ENCODE measurements around the gene IKZF2. TPM values are rescaled to one million over a fixed set of nuclear protein-coding genes. Genes with fewer than 3 reads are reported as not detected.

Gene IKZF2
- total RNA-seq, 1 experiment from 2014 or later, result 26.1 TPM

DNA sequence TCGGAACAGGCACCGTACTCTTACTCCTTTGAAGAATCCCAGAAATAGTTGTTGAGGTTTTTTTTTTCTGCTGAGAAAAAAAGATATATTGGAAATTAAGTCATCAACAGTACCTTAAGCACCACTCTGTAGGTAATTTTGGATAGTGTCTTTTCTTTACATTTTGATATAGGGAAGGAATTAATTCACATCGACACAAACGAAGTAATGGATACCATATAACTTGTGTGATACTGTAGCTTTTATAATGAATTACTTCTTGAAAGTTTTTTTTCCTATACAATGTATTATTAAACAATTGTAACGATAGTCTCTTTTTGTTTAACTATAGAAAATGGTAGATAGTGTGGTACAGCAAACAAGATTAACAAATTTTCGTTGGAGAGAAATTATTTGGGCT, 1.5 kb upstream of the IKZF2 start:
- Mint-ChIP-seq H3K9me3 (ENCODE audit: low read depth, unreplicated experiment) (no peaks in the 10 kb centered on the region), H3K27ac (ENCODE audit: unreplicated experiment) (peak overlapping the region; percentile 50), H3K4me1 (ENCODE audit: low read depth, unreplicated experiment) (peaks cover 16% of the 10 kb centered on the region), H3K4me3 (ENCODE audit: low read depth, unreplicated experiment) (peak overlapping the region; percentile 82), H3K27me3 (ENCODE audit: unreplicated experiment) (no peaks in the 10 kb centered on the region), H3K36me3 (ENCODE audit: insufficient read depth, unreplicated experiment) (peaks cover 42% of the 10 kb centered on the region)
- DNase-seq, result no peak
- BruUV-seq (replicated peaks), result no TSS peak
- CTCF ChIA-PET, result interaction anchor here (1.0 to 1.8 kb wide), 5 partner anchors 86 to 464 kb away, joined by 3 to 6 read pairs (median 3); no protein-coding TSS in a partner anchor
- intact Hi-C loops (cut with micrococcal nuclease; ENCODE audit: unreplicated experiment), result loop anchor here (1.0 to 2.0 kb wide), 5 partner anchors 240 to 558 kb away; no protein-coding TSS in a partner anchor
- TF ChIP-seq, protein P1, sequence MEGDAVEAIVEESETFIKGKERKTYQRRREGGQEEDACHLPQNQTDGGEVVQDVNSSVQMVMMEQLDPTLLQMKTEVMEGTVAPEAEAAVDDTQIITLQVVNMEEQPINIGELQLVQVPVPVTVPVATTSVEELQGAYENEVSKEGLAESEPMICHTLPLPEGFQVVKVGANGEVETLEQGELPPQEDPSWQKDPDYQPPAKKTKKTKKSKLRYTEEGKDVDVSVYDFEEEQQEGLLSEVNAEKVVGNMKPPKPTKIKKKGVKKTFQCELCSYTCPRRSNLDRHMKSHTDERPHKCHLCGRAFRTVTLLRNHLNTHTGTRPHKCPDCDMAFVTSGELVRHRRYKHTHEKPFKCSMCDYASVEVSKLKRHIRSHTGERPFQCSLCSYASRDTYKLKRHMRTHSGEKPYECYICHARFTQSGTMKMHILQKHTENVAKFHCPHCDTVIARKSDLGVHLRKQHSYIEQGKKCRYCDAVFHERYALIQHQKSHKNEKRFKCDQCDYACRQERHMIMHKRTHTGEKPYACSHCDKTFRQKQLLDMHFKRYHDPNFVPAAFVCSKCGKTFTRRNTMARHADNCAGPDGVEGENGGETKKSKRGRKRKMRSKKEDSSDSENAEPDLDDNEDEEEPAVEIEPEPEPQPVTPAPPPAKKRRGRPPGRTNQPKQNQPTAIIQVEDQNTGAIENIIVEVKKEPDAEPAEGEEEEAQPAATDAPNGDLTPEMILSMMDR (IDR thresholded peaks at IDR 0.05; ENCODE audit: unreplicated experiment), result no peak

DNA sequence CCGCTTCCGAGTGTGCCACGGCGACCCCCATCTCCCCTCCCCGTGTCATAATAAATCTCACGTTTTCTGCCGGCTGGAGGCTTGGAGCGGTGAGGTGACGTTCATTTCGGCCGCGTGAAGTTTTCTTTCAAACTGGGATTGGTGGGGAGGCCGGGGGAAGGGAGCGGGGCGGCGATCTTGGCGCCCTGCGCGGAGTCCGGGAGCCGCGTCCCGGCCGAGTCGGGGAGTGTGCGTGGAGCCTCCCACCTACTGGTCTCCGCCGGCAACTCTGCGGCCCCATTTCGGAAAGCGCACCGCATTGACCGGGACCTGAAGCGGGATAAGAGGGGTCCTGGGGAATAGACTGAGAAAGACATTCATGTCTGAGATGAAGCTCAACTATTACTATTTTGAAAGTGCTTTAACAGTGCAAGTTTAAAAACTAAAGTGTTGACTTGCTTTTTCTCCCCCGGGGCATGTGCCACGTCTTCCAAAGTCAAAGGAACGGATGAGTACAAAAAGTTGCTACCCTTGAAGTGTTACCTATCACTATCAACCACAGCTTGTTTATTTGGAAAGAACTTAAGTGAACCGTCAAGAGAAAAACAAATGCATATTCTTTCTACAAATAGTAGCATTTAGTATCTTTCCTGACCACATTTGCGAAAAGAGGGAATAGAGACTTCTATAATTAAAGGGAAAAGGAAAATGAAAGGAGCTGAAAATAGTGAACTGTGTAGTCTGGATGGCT, 818 bp upstream of the IKZF2 start:
- no peaks in the 10 kb centered on the region for H3K9me3 Mint-ChIP-seq (ENCODE audit: low read depth, unreplicated experiment)
- peak; percentile 76 for DNase-seq
- H3K4me1 Mint-ChIP-seq (ENCODE audit: low read depth, unreplicated experiment), result peaks cover 16% of the 10 kb centered on the region
- TF ChIP-seq, protein P1 (IDR thresholded peaks at IDR 0.05; ENCODE audit: unreplicated experiment), result no peak
- intact Hi-C loops (cut with micrococcal nuclease; ENCODE audit: unreplicated experiment), result loop anchor here (2.0 kb wide), 2 partner anchors 239 to 557 kb away; no protein-coding TSS in a partner anchor
- CTCF ChIA-PET, result interaction anchor here (1.2 to 1.8 kb wide), 2 partner anchors 233 to 375 kb away, joined by 3 to 6 read pairs; no protein-coding TSS in a partner anchor
- H3K4me3 Mint-ChIP-seq (ENCODE audit: low read depth, unreplicated experiment), result peak overlapping the region; percentile 82
- TSS peak; percentile 87 for BruUV-seq (replicated peaks)
- peak overlapping the region; percentile 50 for H3K27ac Mint-ChIP-seq (ENCODE audit: unreplicated experiment)
- no peaks in the 10 kb centered on the region for H3K27me3 Mint-ChIP-seq (ENCODE audit: unreplicated experiment)
- peaks cover 42% of the 10 kb centered on the region for H3K36me3 Mint-ChIP-seq (ENCODE audit: insufficient read depth, unreplicated experiment)

DNA sequence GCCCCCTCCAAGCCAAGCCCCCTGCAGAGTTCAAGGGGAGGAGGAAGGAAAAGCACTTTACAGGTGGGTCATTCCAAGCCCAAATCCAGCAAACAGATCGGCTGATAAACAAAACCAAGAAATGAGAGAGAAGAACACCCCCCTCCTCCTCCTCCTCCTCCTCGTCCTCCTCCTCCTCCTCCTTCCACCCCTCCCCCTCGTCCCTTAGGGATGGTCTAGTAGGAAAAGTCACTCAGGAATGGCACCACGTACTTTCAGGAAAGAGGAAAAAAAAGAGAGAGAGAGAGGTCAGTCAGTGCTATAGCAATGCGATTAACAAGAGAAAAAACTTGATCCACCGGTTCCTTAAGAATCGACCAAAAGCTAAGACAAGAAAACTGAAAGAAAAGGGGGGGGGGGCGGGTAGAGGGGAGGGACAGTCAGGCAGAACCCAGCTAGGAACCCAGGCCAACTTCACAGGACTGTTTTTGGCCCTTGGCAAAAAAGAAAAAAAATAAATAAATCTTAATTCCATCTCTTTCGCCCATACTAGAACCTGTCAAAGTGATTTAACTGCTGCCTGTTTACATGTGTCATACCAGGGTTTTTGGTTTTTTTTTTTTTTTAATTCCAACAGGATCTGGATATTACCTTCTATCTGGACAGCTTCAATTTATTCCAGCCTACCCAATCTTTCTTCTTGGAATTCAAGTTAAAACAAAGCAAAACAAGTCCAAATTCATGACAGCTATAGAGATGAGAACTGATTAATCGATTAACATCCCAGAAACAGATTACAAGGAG, 906 bp downstream of the IKZF2 start:
- Mint-ChIP-seq H3K4me3 (ENCODE audit: low read depth, unreplicated experiment) (peak overlapping the region; percentile 82), H3K27ac (ENCODE audit: unreplicated experiment) (peak overlapping the region; percentile 73), H3K36me3 (ENCODE audit: insufficient read depth, unreplicated experiment) (peaks cover 42% of the 10 kb centered on the region), H3K27me3 (ENCODE audit: unreplicated experiment) (no peaks in the 10 kb centered on the region), H3K9me3 (ENCODE audit: low read depth, unreplicated experiment) (no peaks in the 10 kb centered on the region), H3K4me1 (ENCODE audit: low read depth, unreplicated experiment) (peaks cover 16% of the 10 kb centered on the region)
- DNase-seq, result peak; percentile 39
- no TSS peak for BruUV-seq (replicated peaks)
- intact Hi-C loops (cut with micrococcal nuclease; ENCODE audit: unreplicated experiment), result loop anchor here (1.0 kb wide), 1 partner anchor 89 kb away; no protein-coding TSS in a partner anchor
- CTCF ChIA-PET, result interaction anchor here (0.6 to 2.7 kb wide), 9 partner anchors 37 to 464 kb away, joined by 3 to 9 read pairs (median 5); no protein-coding TSS in a partner anchor
- TF ChIP-seq, protein P1 (IDR thresholded peaks at IDR 0.05; ENCODE audit: unreplicated experiment), result no peak

DNA sequence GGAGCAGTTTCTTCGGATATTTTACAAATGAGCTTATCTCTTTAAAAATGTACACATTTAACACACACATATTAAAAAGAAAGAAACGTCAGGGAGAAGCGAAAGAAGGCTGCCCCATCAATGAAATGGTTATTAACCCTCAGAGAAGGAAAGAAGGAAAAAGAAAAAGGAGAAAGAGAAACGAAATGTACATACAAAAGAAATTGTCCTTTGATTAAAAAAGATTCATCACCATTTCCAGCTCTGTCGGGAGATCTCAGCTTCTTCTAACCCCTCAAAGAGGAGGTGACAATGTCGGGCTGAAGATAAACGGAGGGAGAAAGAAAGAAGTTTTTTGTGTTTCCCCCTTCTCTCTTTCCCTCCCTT, 1.5 kb downstream of the IKZF2 start:
- TF ChIP-seq, protein P1 (IDR thresholded peaks at IDR 0.05; ENCODE audit: unreplicated experiment), result no peak
- TSS peak; percentile 26 for BruUV-seq (replicated peaks)
- Mint-ChIP-seq H3K4me3 (ENCODE audit: low read depth, unreplicated experiment) (peak overlapping the region; percentile 82), H3K4me1 (ENCODE audit: low read depth, unreplicated experiment) (peaks cover 16% of the 10 kb centered on the region), H3K27ac (ENCODE audit: unreplicated experiment) (peak overlapping the region; percentile 73), H3K27me3 (ENCODE audit: unreplicated experiment) (no peaks in the 10 kb centered on the region), H3K9me3 (ENCODE audit: low read depth, unreplicated experiment) (no peaks in the 10 kb centered on the region), H3K36me3 (ENCODE audit: insufficient read depth, unreplicated experiment) (peaks cover 42% of the 10 kb centered on the region)
- CTCF ChIA-PET, result interaction anchor here (0.6 to 2.7 kb wide), 8 partner anchors 37 to 464 kb away, joined by 3 to 8 read pairs (median 5); no protein-coding TSS in a partner anchor
- intact Hi-C loops (cut with micrococcal nuclease; ENCODE audit: unreplicated experiment), result loop anchor here (1.0 kb wide), 1 partner anchor 89 kb away; no protein-coding TSS in a partner anchor
- no peak for DNase-seq

Measured in Calu3 (cell line).